Endometrial microvascular endothelial cells (primary cell): ENCODE data around the gene HIVEP1. TPM values are rescaled to one million over a fixed set of nuclear protein-coding genes. Genes with fewer than 3 reads are reported as not detected.

Experiments used
- in situ Hi-C: cut with HindIII; loops from 2 replicates; pipeline ENCODE4 v1.10.0; 2017; ENCODE audit warnings: low sequenced_read_pairs, low pct_unique_long_range_greater_than_20kb; ENCODE audit errors: inconsistent ontology term
- total RNA-seq: library from RNA; depleted of rRNA; stranded (reverse); fragments of >200 nt; gene quantifications from one replicate; pipeline ENCODE4 v1.2.3, GENCODE V29; 2015; ENCODE audit errors: inconsistent ontology term

The HIVEP1 gene
- total RNA-seq, 1 donor from 2014 or later = 23.0 TPM

GRCh38 chr6:11987386-11987785 is 24.7 kb upstream of the HIVEP1 start:
- in situ Hi-C loops = no loop called here

DNA sequence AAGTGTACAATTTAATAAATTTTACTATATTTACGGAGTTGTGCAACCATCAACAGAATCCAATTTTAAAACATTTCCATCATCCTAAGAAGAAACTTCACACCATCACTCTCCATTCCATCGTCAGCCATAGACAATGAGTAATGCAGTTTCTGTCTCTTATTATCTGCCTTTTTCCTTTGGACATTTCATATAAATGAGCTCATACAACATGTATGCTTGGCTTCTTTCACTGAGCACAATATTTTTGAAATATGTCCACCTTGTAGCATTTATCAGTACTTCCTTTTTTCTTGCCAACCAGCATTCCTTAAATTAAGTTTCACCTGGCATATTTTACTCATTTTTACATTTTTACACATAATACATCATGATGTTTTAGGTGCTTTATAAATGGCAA is 22.7 kb upstream of the HIVEP1 start:
- in situ Hi-C loops = no loop called here

- in situ Hi-C loops = no loop called here
Measured at GRCh38 chr6:11992086-11992485, 20.0 kb upstream of the HIVEP1 start.

- in situ Hi-C loops = no loop called here
Measured at GRCh38 chr6:11994875-11995461, 17.1 kb upstream of the HIVEP1 start.

DNA sequence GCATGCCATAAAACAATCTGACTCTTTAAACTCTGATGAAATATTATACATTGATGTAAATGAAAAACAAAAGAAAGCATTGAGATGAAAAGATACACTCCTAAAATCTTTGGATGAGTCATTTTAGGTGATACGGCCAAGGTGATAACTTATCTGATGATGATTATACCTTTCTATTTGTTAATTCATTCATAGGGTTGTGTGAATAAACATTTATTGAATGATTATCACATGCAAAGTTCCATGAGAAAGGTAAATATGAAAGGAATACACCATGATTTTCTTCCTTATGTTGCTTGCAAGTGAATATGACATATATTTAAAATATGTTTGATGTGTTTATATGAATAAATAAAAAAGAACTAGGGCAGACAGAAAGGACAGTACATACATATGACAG is 15.4 kb upstream of the HIVEP1 start:
- in situ Hi-C loops = no loop called here

- in situ Hi-C loops = no loop called here
Measured at GRCh38 chr6:11999246-11999645, 12.9 kb upstream of the HIVEP1 start.

DNA sequence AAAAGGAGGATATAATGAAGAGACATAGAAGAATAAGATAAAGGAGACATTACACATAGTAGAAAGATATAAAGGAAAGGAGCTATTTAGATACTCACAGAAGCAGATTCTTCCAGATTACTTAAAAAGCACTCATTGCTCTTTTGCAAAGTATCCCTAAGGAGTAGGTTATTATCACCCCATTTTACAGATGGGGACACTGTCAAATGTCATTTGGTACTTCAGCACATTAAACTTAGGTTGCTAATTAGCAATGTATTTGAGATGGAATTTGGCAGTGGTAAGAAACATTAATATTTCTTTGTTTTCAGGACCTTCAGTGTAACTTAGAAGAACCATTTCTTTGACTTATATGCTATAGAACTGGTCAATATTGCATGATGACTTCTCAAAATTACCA is 11.9 kb upstream of the HIVEP1 start:
- in situ Hi-C loops = loop anchor here (25.0 kb wide), 2 partner anchors 287 to 388 kb away; partner anchors contain the start of gene EDN1

GRCh38 chr6:12001004-12001705 is 11.0 kb upstream of the HIVEP1 start:
- in situ Hi-C loops = loop anchor here (25.0 kb wide), 2 partner anchors 286 to 389 kb away; partner anchors contain the start of gene EDN1

GRCh38 chr6:12001706-12002435 is 10.2 kb upstream of the HIVEP1 start:
- in situ Hi-C loops = loop anchor here (25.0 kb wide), 2 partner anchors 285 to 390 kb away; partner anchors contain the start of gene EDN1

DNA sequence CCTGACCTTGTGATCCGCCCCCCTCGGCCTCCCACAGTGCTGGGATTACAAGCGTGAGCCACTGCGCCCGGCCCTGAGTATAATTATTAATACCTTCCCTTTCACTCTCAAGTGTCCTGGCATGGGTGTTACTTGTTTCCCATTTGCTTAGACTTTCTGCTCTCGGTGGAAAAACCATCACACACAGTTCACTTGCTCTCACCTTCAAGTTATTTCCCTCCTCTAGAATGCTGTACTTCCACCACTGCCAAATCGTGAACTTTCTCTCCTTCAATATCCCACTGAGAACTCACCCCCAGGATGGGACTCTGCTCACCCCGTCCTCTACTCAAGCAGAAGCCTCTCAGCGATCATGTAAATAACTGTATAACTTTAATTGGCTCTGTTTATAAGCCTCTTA is 4.6 kb upstream of the HIVEP1 start:
- in situ Hi-C loops = loop anchor here (25.0 kb wide), 2 partner anchors 280 to 395 kb away; partner anchors contain the start of gene EDN1

GRCh38 chr6:12007887-12008286 is 4.2 kb upstream of the HIVEP1 start:
- in situ Hi-C loops = loop anchor here (25.0 kb wide), 2 partner anchors 279 to 396 kb away; partner anchors contain the start of gene EDN1

- in situ Hi-C loops = loop anchor here (25.0 kb wide), 2 partner anchors 279 to 396 kb away; partner anchors contain the start of gene EDN1
Measured at GRCh38 chr6:12008366-12009179, 3.5 kb upstream of the HIVEP1 start.

- in situ Hi-C loops = loop anchor here (25.0 kb wide), 2 partner anchors 278 to 397 kb away; partner anchors contain the start of gene EDN1
Measured at GRCh38 chr6:12009180-12009685, 2.9 kb upstream of the HIVEP1 start.

DNA sequence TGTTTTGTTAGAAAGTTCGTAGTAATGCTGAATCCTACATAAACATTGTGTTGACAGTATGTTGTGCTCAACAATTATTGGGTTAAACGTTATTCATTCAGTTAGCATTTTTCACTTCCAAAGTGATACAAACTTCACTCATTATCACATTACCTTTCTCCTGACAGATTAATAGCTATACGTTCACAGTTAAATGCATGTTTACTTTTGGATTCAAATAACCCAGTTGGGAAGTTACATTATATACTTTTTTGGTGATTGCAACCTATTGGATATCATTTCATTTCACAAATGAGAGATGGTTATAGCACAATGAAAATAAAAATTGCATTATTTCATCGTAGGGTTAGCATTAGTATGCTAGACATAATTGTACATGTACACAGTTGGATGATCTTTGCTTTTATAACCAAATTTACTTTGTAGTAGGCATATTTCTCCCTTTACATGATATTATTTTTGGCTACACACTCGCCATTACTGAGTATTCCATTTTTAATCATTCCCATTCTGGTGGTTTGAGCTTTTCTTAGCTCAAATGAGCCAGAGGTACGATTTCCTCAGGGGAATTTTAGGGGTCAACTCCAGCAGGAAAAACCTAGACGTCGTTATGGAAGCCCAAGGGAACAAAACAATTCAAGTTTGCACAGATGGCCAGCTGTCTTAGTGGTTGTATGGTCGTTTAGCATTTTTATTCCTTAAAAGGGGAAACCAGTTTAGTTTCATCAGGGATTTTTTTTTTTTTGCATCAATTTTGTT is 2.1 kb upstream of the HIVEP1 start:
- in situ Hi-C loops = loop anchor here (25.0 kb wide), 2 partner anchors 277 to 398 kb away; partner anchors contain the start of gene EDN1

DNA sequence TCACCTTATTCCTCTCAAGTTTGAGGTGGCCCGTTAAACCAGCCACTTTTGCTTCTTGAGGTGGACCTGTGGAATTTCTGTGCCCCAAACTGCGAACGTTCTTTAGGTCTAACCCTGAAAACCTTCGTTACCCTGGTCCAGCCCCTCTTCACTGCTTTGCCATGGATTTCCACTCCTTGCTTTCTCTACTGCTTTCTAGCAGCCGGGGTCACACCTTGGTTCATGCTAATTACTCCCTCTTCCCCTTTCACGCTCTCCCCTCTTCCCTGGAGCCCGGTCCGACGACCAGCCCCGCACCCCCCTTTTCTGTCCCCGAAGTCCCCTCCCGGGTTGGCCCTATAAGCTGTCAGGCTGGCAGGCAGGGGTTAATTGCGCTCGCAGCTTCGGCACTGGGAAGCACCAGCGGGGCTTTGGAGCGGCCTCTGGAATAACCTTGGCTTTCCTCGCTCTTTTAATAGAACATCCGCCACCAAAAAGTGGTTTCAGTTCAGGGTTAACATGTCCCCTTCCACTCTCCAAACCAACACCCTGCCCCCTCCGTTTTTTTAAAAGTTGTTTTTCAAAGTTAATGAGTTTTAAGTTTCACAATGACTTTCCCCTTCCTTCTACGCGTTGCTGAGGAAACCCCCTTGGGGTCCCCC is 1.4 kb upstream of the HIVEP1 start:
- in situ Hi-C loops = loop anchor here (25.0 kb wide), 2 partner anchors 277 to 398 kb away; partner anchors contain the start of gene EDN1

DNA sequence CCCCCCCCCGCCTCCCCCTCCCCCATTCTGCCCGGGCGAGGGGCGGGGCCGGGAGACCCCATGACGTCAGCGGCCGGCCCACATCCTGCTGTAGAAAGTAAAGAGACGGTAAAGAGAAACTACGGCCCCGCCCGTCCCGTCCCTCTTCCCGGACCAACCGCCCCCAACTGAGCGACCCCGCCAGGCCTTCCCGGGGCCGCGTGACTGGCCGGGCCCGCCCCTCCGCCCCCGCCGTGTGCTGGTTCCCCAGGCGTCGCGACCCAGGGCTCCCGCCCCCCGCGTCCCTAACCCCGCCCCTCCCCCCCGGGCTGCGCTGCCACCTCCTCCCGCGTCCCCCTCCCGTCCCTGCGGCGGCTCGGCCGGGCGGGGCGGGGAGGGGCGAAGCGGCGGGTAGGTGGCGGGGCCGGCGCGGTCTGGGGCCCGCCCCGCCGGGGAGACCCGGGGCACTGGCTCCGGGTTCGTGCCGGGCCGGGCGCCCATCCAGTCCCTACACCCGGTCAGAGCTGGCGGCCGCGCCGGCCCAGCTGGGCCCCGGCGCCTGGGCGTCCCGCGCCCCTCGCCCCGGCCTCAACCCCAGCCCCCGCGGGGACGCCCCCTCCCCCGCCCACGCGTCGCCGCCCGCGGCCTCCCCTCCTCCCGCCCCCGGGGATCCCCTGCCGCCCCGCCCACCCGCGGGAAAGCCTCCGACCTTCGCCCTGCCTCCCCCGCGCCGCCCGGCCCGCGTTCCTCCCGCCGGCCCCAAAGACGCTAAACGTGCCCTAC is 655 bp upstream of the HIVEP1 start:
- in situ Hi-C loops = loop anchor here (25.0 kb wide), 2 partner anchors 276 to 399 kb away; partner anchors contain the start of gene EDN1
